Diencephalon (tissue), 1 donor: ENCODE data around the gene PSD2. TPM values are rescaled to one million over a fixed set of nuclear protein-coding genes. Genes with fewer than 3 reads are reported as not detected.

ENCODE experiments used
- small RNA-seq: library from RNA; depleted of rRNA; stranded (forward); fragments of <200 nt; gene quantifications from one replicate; pipeline ENCODE3, GENCODE V24; 2014
- total RNA-seq: library from RNA; depleted of rRNA; stranded (reverse); fragments of >200 nt; gene quantifications from one replicate; pipeline ENCODE4 v1.2.3, GENCODE V29; 2014

The PSD2 gene
- total RNA-seq, result 36.9 TPM

DNA sequence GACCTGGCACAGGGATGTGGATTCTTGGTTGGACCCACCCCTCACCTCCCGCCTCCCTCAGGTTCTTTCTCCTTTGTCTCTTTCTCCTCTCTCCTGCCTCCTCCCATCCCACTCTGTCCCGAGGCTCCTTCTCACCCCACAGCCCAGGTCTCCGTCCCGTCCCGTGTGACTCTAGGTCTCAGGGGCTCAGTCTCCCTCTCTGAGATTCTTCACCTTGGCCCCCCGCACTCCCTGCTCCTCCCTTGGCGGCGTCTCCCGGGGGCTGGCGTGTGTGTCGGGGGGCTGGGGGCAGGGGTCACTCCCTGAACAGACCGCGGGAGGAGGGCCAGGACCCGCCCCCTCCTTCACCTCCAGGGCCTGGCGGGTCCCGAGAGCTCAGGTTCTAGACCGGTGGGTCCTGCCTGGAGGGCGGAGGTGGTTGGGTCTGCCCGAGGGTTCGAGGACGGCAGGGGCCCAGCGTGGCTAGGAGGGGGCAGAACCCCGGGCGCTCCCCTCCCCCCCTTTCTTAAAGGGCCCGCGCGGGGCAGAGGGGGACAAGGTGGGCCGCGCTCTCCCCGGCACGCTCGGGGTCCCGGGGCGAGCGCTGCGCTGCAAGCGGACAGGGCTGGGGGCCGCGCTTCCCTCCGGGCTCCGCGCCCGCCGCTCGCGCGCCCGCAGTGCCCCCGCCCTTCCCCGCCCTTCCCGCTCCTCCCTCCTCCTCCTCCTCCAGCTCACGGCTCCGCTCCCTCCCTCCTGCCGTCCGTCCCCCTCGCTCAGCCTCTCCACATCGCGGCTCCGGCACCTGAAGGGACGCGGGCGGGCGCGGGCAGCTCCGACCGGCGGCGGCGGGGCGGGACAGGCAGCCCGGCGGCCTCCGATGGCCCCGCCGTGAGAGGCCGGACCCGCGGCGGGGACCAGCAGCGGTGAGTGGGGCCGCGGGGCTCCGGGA lies at the start of gene PSD2:
TSS of gene PSD2 (plus strand) at position 735 of the 928 bp plus-strand sequence. CDS start 13,633 bp downstream, outside the sequence.

Small RNAs within 50 kb of the gene (small RNA-seq; reads per million reads assigned to genes)
- gene AC008667.4, result not detected

Other genes with a start within 250 kb of the PSD2 start
- gene UBE2D2, start 234.5 kb upstream of the PSD2 start, total RNA-seq, result 122 TPM
- gene CXXC5, start 147.5 kb upstream of the PSD2 start, total RNA-seq, result 53.5 TPM
- gene NRG2, start 247.5 kb downstream of the PSD2 start, total RNA-seq, result 5.1 TPM